GM12891 (cell line): ENCODE results near the gene CYB5R2.

Experiments used
- POLR2A ChIP-seq: IDR thresholded peaks from 2 replicates; pipeline ENCODE4 v1.6.1; 2011; ENCODE audit warnings: low read depth, low read length, control low read depth
- POLR2AphosphoS5 ChIP-seq: IDR thresholded peaks from 2 replicates; pipeline ENCODE4 v1.6.1; 2011; ENCODE audit warnings: low read depth, low read length, control low read depth

- TF ChIP-seq POLR2A (no peak), POLR2AphosphoS5 (no peak)
Observed at GRCh38 chr11:7651140-7651551, 22.2 kb downstream of the CYB5R2 start.
